T-helper 2 cell treated with Interferon-gamma antibody and Interleukin-4, amounts not matched to agents 100 ng/mL and 5 ng/mL, for 36 hours (primary cell): ENCODE measurements around the gene HBD. TPM values are rescaled to one million over a fixed set of nuclear protein-coding genes. Genes with fewer than 3 reads are reported as not detected.
"Not testable (repeated sequence)": the region's sequence is repeated elsewhere in the genome, so short reads cannot be mapped to it uniquely, and the experiment has no call there.

ENCODE experiments used
- intact Hi-C: fragments of 100-400 bp; cut with micrococcal nuclease; formaldehyde crosslinking; loops from one replicate; pipeline ENCODE4 v1.15.1; 2023
- total RNA-seq: library from RNA; stranded (reverse); gene quantifications from 2 replicates; pipeline ENCODE4 v1.2.3, GENCODE V29; 2022

HBD gene
- total RNA-seq, 1 donor from 2014 or later: not detected

GRCh38 chr11:5253440-5253839, 19.2 kb upstream of the HBD start:
- intact Hi-C loops: not testable (repeated sequence)

GRCh38 chr11:5252919-5253265, 18.6 kb upstream of the HBD start:
- intact Hi-C loops: no loop called here

GRCh38 chr11:5252192-5252918, 18.1 kb upstream of the HBD start:
- intact Hi-C loops: no loop called here

GRCh38 chr11:5251746-5252145, 17.5 kb upstream of the HBD start:
- intact Hi-C loops: no loop called here

DNA sequence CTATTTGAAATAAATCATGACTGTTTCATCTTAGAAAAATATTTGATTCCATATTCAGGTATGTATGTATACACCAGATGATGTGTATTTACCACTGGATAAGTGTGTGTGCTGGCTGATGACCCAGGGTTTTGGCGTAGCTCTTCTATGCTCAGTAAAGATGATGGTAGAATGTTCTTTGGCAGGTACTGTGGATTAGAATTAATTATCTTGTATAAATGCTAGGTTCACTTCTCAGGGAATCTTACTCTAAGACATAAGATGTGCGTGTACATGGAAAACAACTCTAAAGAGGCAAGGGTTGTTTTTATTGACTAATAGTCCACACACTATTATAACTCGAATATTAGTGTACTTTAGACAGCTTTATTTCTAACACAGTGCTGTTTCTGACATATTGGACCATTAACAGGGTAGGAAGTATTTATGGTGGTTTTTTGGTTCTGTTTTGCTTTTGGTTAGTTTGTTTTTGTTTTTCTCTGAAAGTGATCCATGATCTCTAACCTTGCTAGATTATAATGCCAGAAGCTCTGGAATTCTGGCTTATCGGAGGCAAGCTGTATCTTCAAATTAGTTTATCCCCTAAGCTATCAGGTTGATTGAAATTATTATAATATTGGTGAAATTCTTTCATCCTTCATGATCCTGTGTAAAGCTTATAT, 16.4 kb upstream of the HBD start:
- intact Hi-C loops: no loop called here

DNA sequence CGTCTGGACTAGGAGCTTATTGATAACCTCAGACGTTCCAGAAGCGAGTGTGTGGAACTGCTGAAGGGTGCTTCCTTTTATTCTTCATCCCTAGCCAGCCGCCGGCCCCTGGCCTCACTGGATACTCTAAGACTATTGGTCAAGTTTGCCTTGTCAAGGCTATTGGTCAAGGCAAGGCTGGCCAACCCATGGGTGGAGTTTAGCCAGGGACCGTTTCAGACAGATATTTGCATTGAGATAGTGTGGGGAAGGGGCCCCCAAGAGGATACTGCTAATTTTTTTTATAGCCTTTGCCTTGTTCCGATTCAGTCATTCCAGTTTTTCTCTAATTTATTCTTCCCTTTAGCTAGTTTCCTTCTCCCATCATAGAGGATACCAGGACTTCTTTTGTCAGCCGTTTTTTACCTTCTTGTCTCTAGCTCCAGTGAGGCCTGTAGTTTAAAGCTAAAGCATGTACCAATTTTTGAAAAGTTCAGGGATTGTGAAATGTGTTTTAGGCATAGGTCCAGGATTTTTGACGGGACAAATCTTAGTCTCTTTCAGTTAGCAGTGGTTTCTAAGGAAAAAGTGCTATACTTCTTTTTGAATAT, 15.6 kb upstream of the HBD start, which contains the start of gene HBG1:
Gene HBG1 (minus strand): TSS at position 51 of the 590 bp plus-strand sequence. CDS start 53 bp downstream, outside the sequence.
- intact Hi-C loops: not testable (repeated sequence)

GRCh38 chr11:5248498-5248897, 14.2 kb upstream of the HBD start:
- intact Hi-C loops: not testable (repeated sequence)

DNA sequence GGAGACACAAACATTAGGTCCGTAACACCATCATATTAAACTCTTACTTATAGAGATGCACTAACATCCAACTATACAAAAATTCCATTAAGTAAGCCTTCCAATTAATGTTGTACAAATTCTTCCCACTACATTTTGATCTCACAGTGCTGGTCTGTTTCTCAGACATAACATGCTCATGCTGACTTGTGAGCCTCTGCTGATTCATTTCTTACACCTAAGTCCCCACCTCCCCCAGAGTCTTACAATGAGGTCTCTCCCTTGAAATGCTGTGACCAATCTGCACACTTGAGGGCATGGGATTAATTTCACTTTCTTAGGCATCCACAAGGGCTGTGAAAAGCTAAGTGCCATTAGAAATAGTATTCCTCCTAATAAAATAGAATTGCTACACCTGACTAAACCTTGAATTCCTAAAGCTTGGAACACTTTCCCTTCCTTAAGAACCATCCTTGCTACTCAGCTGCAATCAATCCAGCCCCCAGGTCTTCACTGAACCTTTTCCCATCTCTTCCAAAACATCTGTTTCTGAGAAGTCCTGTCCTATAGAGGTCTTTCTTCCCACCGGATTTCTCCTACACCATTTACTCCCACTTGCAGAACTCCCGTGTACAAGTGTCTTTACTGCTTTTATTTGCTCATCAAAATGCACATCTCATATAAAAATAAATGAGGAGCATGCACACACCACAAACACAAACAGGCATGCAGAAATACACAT, 13.3 kb upstream of the HBD start:
- intact Hi-C loops: no loop called here

GRCh38 chr11:5246772-5247471, 12.6 kb upstream of the HBD start:
- intact Hi-C loops: no loop called here

- intact Hi-C loops: no loop called here
Observed at GRCh38 chr11:5245155-5245554, 10.9 kb upstream of the HBD start.

DNA sequence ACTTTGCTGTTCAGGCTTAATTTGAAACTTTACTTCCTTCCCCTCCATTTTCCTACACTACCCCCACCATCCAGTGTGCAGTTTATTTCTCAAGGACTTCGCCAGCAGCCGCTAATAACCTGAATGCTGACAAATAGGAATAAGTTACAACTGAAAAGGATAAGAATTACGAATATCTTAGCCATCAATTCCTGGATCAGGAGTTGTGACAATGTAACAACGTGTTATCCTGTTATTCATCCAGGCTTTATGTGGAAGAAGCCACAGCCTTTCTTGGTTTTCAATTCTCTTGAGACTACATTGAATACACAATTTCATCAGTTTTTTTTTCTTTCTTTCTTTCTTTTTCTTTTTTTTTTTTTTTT, 9.5 kb upstream of the HBD start:
- intact Hi-C loops: no loop called here

GRCh38 chr11:5242933-5243815, 8.9 kb upstream of the HBD start:
- intact Hi-C loops: no loop called here

DNA sequence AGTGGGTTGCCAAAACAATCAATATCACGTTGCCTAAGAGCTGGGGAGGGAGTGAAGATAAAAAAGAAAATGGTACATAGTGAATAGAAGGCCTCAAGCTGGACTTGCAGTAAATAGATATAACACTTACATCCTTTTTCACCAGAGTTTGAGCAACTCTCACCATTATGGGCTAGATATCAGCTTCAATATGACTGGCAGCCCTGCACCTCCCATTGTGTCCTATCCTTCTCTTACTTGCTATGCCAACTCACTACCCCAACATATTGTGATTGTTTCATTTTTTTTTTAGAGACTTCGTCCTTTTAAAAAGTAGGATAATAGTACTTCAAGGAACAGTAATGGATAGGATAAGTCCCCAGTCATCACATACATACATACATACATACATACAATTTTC, 7.9 kb upstream of the HBD start:
- intact Hi-C loops: no loop called here

- intact Hi-C loops: no loop called here
Observed at GRCh38 chr11:5241458-5241857, 7.2 kb upstream of the HBD start.

DNA sequence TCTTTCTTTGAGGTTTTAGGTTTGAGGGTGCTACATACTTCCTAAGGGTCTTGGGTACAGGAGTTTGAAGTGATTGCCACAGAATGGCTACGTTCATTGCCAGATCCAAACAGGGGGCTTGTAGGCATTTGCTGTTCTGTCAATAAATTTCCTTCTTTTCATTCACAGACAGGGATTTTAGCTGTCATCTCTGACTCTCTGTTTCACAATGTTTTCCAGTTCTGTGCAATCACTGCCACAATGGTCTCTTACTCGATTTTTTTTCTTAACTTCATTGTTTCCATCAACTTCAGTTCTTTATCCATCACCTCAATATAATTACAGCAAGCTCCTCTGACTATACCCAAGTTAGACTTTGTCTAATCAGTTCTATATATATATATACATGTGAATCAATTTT, 6.2 kb upstream of the HBD start:
- intact Hi-C loops: no loop called here

- intact Hi-C loops: no loop called here
Observed at GRCh38 chr11:5240056-5240455, 5.8 kb upstream of the HBD start.

DNA sequence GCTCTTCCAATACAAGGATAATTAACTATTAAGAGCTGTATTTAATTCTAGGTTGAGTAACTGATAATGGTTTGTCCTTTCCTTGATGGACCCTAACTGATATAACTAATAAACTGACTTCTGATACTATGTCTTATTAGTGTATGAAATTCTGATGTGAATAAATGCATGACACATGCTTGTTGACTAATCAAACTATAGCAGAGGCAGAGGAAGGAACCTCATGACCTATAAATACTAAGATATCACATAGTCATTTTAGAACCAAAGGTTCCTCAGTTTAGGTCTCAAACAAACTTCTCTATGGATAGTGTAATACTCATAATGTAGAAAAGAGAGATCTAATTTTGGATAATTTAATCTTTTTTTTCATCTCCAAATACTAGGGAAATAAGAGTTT, 4.8 kb upstream of the HBD start:
- intact Hi-C loops: no loop called here

- intact Hi-C loops: no loop called here
Observed at GRCh38 chr11:5238486-5238885, 4.2 kb upstream of the HBD start.

DNA sequence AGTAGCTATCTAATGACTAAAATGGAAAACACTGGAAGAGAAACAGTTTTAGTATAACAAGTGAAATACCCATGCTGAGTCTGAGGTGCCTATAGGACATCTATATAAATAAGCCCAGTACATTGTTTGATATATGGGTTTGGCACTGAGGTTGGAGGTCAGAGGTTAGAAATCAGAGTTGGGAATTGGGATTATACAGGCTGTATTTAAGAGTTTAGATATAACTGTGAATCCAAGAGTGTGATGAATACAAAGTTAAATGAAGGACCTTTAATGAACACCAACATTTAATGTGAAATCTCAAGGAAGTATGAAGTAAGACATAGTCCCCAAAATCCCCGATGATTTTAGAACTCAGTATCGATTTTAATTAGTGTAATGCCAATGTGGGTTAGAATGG, 3.1 kb upstream of the HBD start:
- intact Hi-C loops: no loop called here

GRCh38 chr11:5235364-5236095, 1.2 kb upstream of the HBD start:
- intact Hi-C loops: no loop called here
